ENCODE data around the gene SLC10A2. TPM values are rescaled to one million over a fixed set of nuclear protein-coding genes. Genes with fewer than 3 reads are reported as not detected.

The SLC10A2 gene
- total RNA-seq, 1 donor from 2014 or later = not detected

- TF ChIP-seq, protein P1, sequence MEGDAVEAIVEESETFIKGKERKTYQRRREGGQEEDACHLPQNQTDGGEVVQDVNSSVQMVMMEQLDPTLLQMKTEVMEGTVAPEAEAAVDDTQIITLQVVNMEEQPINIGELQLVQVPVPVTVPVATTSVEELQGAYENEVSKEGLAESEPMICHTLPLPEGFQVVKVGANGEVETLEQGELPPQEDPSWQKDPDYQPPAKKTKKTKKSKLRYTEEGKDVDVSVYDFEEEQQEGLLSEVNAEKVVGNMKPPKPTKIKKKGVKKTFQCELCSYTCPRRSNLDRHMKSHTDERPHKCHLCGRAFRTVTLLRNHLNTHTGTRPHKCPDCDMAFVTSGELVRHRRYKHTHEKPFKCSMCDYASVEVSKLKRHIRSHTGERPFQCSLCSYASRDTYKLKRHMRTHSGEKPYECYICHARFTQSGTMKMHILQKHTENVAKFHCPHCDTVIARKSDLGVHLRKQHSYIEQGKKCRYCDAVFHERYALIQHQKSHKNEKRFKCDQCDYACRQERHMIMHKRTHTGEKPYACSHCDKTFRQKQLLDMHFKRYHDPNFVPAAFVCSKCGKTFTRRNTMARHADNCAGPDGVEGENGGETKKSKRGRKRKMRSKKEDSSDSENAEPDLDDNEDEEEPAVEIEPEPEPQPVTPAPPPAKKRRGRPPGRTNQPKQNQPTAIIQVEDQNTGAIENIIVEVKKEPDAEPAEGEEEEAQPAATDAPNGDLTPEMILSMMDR (IDR thresholded peaks at IDR 0.05) = no peak
- Mint-ChIP-seq H3K27me3 (ENCODE audit: unreplicated experiment) (peaks cover 7% of the 10 kb centered on the region), H3K36me3 (ENCODE audit: unreplicated experiment) (no peaks in the 10 kb centered on the region), H3K27ac (ENCODE audit: unreplicated experiment) (no peak overlapping the region), H3K9me3 (ENCODE audit: unreplicated experiment) (peaks cover 16% of the 10 kb centered on the region), H3K4me1 (ENCODE audit: unreplicated experiment) (no peaks in the 10 kb centered on the region), H3K4me3 (ENCODE audit: unreplicated experiment) (no peak overlapping the region)
- no peak for DNase-seq (ENCODE audit: extremely low spot score, unreplicated experiment)
These were observed 11.1 kb downstream of the SLC10A2 start for GRCh38 chr13:103055166-103055565.

DNA sequence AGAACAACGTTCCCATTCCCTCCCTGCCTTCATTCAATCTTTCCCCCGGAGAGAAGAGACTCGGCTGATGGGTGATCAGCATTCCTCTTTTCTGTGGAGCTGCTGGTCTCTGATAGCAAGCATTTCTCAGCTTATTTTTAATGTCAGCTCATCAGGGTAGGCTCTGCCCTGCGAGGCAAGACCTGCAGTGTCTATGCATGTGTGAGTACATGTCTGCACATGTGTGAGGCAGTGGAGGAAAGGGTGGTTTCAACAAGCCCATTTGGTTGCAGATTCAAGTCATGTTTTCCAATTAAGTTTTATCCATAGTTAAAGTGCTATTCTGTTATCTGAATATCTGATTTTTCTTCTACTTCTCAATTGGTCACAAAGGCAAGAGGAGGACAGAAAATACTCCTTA lies 19.5 kb downstream of the SLC10A2 start:
- no peaks in the 10 kb centered on the region for H3K9me3 Mint-ChIP-seq (ENCODE audit: unreplicated experiment)
- DNase-seq (ENCODE audit: extremely low spot score, unreplicated experiment) = no peak
- H3K36me3 Mint-ChIP-seq (ENCODE audit: unreplicated experiment) = no peaks in the 10 kb centered on the region
- H3K4me1 Mint-ChIP-seq (ENCODE audit: unreplicated experiment) = no peaks in the 10 kb centered on the region
- no peak overlapping the region for H3K4me3 Mint-ChIP-seq (ENCODE audit: unreplicated experiment)
- H3K27me3 Mint-ChIP-seq (ENCODE audit: unreplicated experiment) = peaks cover 8% of the 10 kb centered on the region
- no peak overlapping the region for H3K27ac Mint-ChIP-seq (ENCODE audit: unreplicated experiment)
- TF ChIP-seq, protein P1 (IDR thresholded peaks at IDR 0.05) = no peak

DNA sequence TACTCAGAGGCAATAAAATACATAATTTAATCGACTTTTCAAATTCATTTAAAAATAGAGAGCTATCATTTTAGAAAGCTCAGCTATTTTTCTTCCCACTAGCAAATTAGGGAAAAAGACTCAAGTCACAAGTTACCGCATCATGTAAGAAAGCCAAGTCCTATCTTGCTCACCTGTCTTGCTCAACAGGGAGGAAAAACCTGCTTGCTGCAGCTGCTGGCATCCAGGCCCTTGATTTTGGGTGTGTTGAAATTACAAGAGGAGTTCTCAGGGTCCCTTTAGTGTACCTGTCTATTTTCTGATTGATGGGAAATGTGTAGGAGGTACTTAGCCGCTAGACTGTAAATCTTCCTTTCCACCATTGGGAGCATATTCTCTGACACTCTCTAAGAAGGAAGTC lies 22.2 kb downstream of the SLC10A2 start:
- no peaks in the 10 kb centered on the region for H3K36me3 Mint-ChIP-seq (ENCODE audit: unreplicated experiment)
- no peak overlapping the region for H3K4me3 Mint-ChIP-seq (ENCODE audit: unreplicated experiment)
- H3K27ac Mint-ChIP-seq (ENCODE audit: unreplicated experiment) = no peak overlapping the region
- peaks cover 16% of the 10 kb centered on the region for H3K27me3 Mint-ChIP-seq (ENCODE audit: unreplicated experiment)
- no peaks in the 10 kb centered on the region for H3K9me3 Mint-ChIP-seq (ENCODE audit: unreplicated experiment)
- no peak for DNase-seq (ENCODE audit: extremely low spot score, unreplicated experiment)
- H3K4me1 Mint-ChIP-seq (ENCODE audit: unreplicated experiment) = no peaks in the 10 kb centered on the region
- TF ChIP-seq, protein P1 (IDR thresholded peaks at IDR 0.05) = no peak

GRCh38 chr13:103040006-103040405 lies 26.2 kb downstream of the SLC10A2 start:
- DNase-seq (ENCODE audit: extremely low spot score, unreplicated experiment) = no peak
- Mint-ChIP-seq H3K27me3 (ENCODE audit: unreplicated experiment) (peaks cover 13% of the 10 kb centered on the region), H3K4me1 (ENCODE audit: unreplicated experiment) (no peaks in the 10 kb centered on the region), H3K4me3 (ENCODE audit: unreplicated experiment) (no peak overlapping the region), H3K9me3 (ENCODE audit: unreplicated experiment) (no peaks in the 10 kb centered on the region), H3K36me3 (ENCODE audit: unreplicated experiment) (no peaks in the 10 kb centered on the region), H3K27ac (ENCODE audit: unreplicated experiment) (no peak overlapping the region)
- TF ChIP-seq, protein P1 (IDR thresholded peaks at IDR 0.05) = no peak

DNA sequence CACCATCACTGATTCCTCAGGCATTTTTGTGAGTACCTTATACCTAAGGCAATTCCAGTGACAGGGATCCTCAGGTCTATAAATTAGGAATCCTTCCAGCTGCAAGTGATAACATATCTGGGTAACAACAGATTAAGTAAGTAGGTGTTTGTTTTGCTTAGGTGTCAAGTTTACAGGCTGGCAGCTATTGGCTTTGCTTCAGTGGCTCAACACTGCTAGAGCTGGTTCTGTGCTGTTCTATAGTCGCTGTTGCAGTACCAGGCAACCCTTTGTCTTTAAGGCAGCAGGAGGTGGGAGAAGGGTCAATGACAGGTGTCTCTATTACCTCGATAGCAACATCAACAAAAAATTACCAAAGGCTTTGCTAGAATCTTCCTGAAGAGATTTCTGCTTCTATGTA lies 27.0 kb downstream of the SLC10A2 start:
- Mint-ChIP-seq H3K9me3 (ENCODE audit: unreplicated experiment) (no peaks in the 10 kb centered on the region), H3K27ac (ENCODE audit: unreplicated experiment) (no peak overlapping the region), H3K4me3 (ENCODE audit: unreplicated experiment) (no peak overlapping the region), H3K36me3 (ENCODE audit: unreplicated experiment) (no peaks in the 10 kb centered on the region), H3K4me1 (ENCODE audit: unreplicated experiment) (no peaks in the 10 kb centered on the region), H3K27me3 (ENCODE audit: unreplicated experiment) (peaks cover 8% of the 10 kb centered on the region)
- TF ChIP-seq, protein P1 (IDR thresholded peaks at IDR 0.05) = no peak
- no peak for DNase-seq (ENCODE audit: extremely low spot score, unreplicated experiment)

All from osteocyte (in vitro differentiated cells).